HepG2 (cell line): ENCODE results near the gene XCL2. TPM values are rescaled to one million over a fixed set of nuclear protein-coding genes. Genes with fewer than 3 reads are reported as not detected.
"Not testable (repeated sequence)": the region's sequence is repeated elsewhere in the genome, so short reads cannot be mapped to it uniquely, and the experiment has no call there.

ENCODE experiments used
- ATAC-seq: fragments of 200-7000 bp; cut with Tn5 transposase; 3 replicates; pipeline ENCODE4 v1.9.1; 2020; ENCODE audit warnings: mild to moderate bottlenecking, moderate library complexity
- BruUV-seq: library from RNA; stranded (reverse); fragments of 400-500 nt; replicated peaks from 2 replicates; lab custom pipeline; 2021; lab: Mats Ljungman, UMichigan
- CTCF ChIA-PET: fragments of 300-600 bp; formaldehyde crosslinking; extraction: SDS; loops from one replicate; lab custom pipeline; 2021; ENCODE audit warnings: low total read pairs, inconsistent platforms, low intra/inter-chr PET ratio; lab: Yijun Ruan, JAX
- POLR2A ChIA-PET: fragments of 350-600 bp; sonication (Branson Sonifier 250); formaldehyde crosslinking; loops from one replicate; lab custom pipeline; 2020; ENCODE audit warnings: antibody characterized with exemption, inconsistent platforms; lab: Yijun Ruan, JAX
- DNase-seq: peaks from one replicate; pipeline ENCODE4 v3.0.0-alpha.2; 2015; ENCODE audit warnings: low spot score
- FAIRE-seq: peaks from 3 replicates; lab custom pipeline; 2011; peaks lifted over from hg19 to GRCh38; lab: Jason Lieb, UNC
- H2AFZ ChIP-seq: one replicate; pipeline ENCODE4 v1.6.1; 2011; ENCODE audit warnings: low read length, inconsistent platforms
- H3K27ac ChIP-seq: fragments of 300-600 bp; 3 replicates; pipeline ENCODE4 v1.8.0; 2011; ENCODE audit warnings: mixed run types, mild to moderate bottlenecking, mixed read lengths, low read length, inconsistent platforms; ENCODE audit not compliant: insufficient read depth; ENCODE audit errors: extremely low read length
- H3K27me3 ChIP-seq, 2 experiments: fragments of 200-600 bp in 1 of 2; 2 replicates in 1 of 2; 3 replicates in 1 of 2; pipeline versions ENCODE4 v1.6.0 to v1.8.0; 2011; ENCODE audit warnings: low read length in 2 of 2, mild to moderate bottlenecking in 2 of 2, moderate library complexity in 2 of 2, inconsistent platforms in 1 of 2; ENCODE audit not compliant: insufficient read depth in 2 of 2, control insufficient read depth in 1 of 2
- H3K36me3 ChIP-seq, 2 experiments: fragments of 200-600 bp in 1 of 2; replicated peaks in 1 of 2; 2 replicates in 1 of 2; 3 replicates in 1 of 2; pipeline versions ENCODE4 v1.5.1 to v1.8.0; 2011; ENCODE audit warnings: low read length in 2 of 2, inconsistent platforms in 1 of 2; ENCODE audit not compliant: insufficient read depth in 2 of 2, control insufficient read depth in 1 of 2
- H3K4me1 ChIP-seq: 2 replicates; pipeline ENCODE4 v1.5.1; 2012; ENCODE audit warnings: low read length, inconsistent platforms; ENCODE audit not compliant: insufficient read depth
- H3K4me2 ChIP-seq: 2 replicates; pipeline ENCODE4 v1.6.0; 2011; ENCODE audit warnings: low read depth, low read length, inconsistent platforms
- H3K4me3 ChIP-seq, 3 experiments: fragments of 200-600 bp in 1 of 3; sonication (generic), shearing (Covaris generic) in 1 of 3; replicated peaks in 1 of 3; 2 replicates each; pipeline ENCODE4 v1.5.1; 2011 to 2016; ENCODE audit warnings: low read length in 3 of 3, inconsistent platforms in 2 of 3, low read depth in 2 of 3, mild to moderate bottlenecking in 2 of 3, control low read depth in 1 of 3, mixed read lengths in 1 of 3; ENCODE audit not compliant: insufficient read depth in 1 of 3
- H3K79me2 ChIP-seq: one replicate; pipeline ENCODE4 v1.6.1; 2011; ENCODE audit warnings: low read length, inconsistent platforms; ENCODE audit not compliant: insufficient read depth
- H3K9ac ChIP-seq: 2 replicates; pipeline ENCODE4 v1.6.0; 2011; ENCODE audit warnings: mild to moderate bottlenecking, low read depth, low read length, inconsistent platforms; ENCODE audit not compliant: insufficient read depth
- H3K9me3 ChIP-seq: 2 replicates; pipeline ENCODE4 v1.5.1; 2012; ENCODE audit warnings: mild to moderate bottlenecking, low read length
- H4K20me1 ChIP-seq: 2 replicates; pipeline ENCODE4 v1.6.0; 2011; ENCODE audit warnings: inconsistent platforms, mild to moderate bottlenecking, low read length, moderate library complexity; ENCODE audit not compliant: insufficient read depth
- ELF3 ChIP-seq: IDR thresholded peaks from 2 replicates; pipeline ENCODE4 v1.6.1; 2016; ENCODE audit warnings: missing genetic modification reagents, missing compliant biosample characterization
- ERF ChIP-seq: IDR thresholded peaks from 2 replicates; pipeline ENCODE4 v1.6.1; 2018; ENCODE audit warnings: missing biosample characterization, missing genetic modification reagents
- HDAC2 ChIP-seq: sonication (generic); formaldehyde crosslinking; IDR thresholded peaks from 2 replicates; pipeline ENCODE4 v1.4.0; 2020; ENCODE audit warnings: missing genetic modification reagents
- KAT8 ChIP-seq: IDR thresholded peaks from 2 replicates; pipeline ENCODE4 v1.6.1; 2016; ENCODE audit warnings: missing genetic modification reagents, missing compliant biosample characterization
- MIXL1 ChIP-seq: IDR thresholded peaks from 2 replicates; pipeline ENCODE4 v1.6.1; 2016
- RCOR2 ChIP-seq: IDR thresholded peaks from 2 replicates; pipeline ENCODE4 v1.6.1; 2016; ENCODE audit warnings: missing biosample characterization, missing genetic modification reagents
- SMC3 ChIP-seq: IDR thresholded peaks from 2 replicates; pipeline ENCODE4 v1.6.1; 2011; ENCODE audit warnings: low read length, improper control_type of control experiment
- ZNF331 ChIP-seq: sonication (generic); formaldehyde crosslinking; IDR thresholded peaks from 2 replicates; pipeline ENCODE4 v1.4.0; 2020; ENCODE audit warnings: missing genetic modification reagents
- WGBS: methylation state at CpG from one replicate; pipeline ENCODE4 v1.1.6; 2017; ENCODE audit warnings: low lambda C conversion rate; 5-methylcytosine and 5-hydroxymethylcytosine counted together
- in situ Hi-C: cut with HindIII; loops from 2 replicates; pipeline ENCODE4 v1.10.0; 2017; ENCODE audit warnings: low pct_unique_long_range_greater_than_20kb; ENCODE audit not compliant: extremely low pct_ligation_motif_present
- intact Hi-C: fragments of 100-400 bp; cut with micrococcal nuclease; formaldehyde crosslinking; loops from one replicate; pipeline ENCODE4 v1.10.0; 2022; ENCODE audit not compliant: unreplicated experiment
- polyA plus RNA-seq, 8 experiments: library from polyadenylated mRNA; depleted of rRNA in 3 of 8; stranded (reverse) in 7 of 8; unstranded in 1 of 8; fragments of >200 nt; fragmentation: Illumina TruSeq in 4 of 8; extraction: Trizol in 4 of 8; gene quantifications; 2 replicates each; pipeline versions ENCODE4 v1.2.1 to v1.2.3, GENCODE V29; 2011 to 2016; ENCODE audit warnings: low read depth in 4 of 8, missing spikeins in 1 of 8, mixed read lengths in 1 of 8; ENCODE audit not compliant: insufficient read depth in 1 of 8
- total RNA-seq, 5 experiments: library from RNA; depleted of rRNA; stranded (reverse); fragments of >200 nt; fragmentation: Illumina TruSeq; extraction: Trizol; gene quantifications; 2 replicates each; pipeline ENCODE4 v1.2.3, GENCODE V29; 2016; ENCODE audit warnings: low read depth in 1 of 5
- TF ChIP-seq, protein P1 (sequence below): IDR thresholded peaks from 2 replicates; pipeline ENCODE4 v1.6.1; 2018; ENCODE audit warnings: missing genetic modification reagents
- TF ChIP-seq, protein P2 (sequence below): sonication (generic); formaldehyde crosslinking; IDR thresholded peaks from 2 replicates; pipeline ENCODE4 v1.5.0; 2020; ENCODE audit warnings: missing genetic modification reagents
- TF ChIP-seq, protein P3 (sequence below): IDR thresholded peaks from 2 replicates; pipeline ENCODE4 v1.6.1; 2012; ENCODE audit warnings: low read depth, low read length, improper control_type of control experiment

Gene XCL2
- total and polyA plus RNA-seq, 2 of the 13 experiments (the other 11 are each of a cell fraction or from before 2014, with no cell fraction given), result 0.50 TPM; not detected in 1

DNA sequence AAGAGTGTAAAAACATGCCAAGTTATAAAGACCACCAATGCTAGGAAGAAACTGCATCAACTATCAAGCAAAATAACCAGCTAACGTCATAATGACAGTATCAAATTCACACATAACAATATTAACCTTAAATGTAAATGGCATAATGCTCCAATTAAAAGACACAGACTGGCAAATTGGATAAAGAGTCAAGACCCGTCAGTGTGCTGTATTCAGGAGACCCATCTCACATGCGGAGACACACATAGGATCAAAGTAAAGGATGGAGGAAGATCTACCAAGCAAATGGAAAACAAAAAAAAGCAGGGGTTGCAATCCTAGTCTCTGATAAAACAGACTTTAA lies 2.7 kb upstream of the XCL2 start:
- H3K4me1 ChIP-seq, result peaks cover 11% of the 10 kb centered on the region
- H3K27ac ChIP-seq, H3K4me2 ChIP-seq, H3K36me3 ChIP-seq, H3K4me3 ChIP-seq, DNase-seq, H4K20me1 ChIP-seq, H3K9me3 ChIP-seq, H3K79me2 ChIP-seq, intact Hi-C loops, H2AFZ ChIP-seq, BruUV-seq, FAIRE-seq, ATAC-seq, H3K9ac ChIP-seq, POLR2A ChIA-PET, H3K27me3 ChIP-seq, in situ Hi-C loops: not testable (repeated sequence)
- WGBS, result 90% methylated on average over 3 of the region's 3 CpGs
- CTCF ChIA-PET, result interaction anchor here (0.7 to 1.2 kb wide), 3 partner anchors 29 to 203 kb away, joined by 5 to 11 read pairs (median 5); no protein-coding TSS in a partner anchor

- FAIRE-seq, result peak; percentile 92
- intact Hi-C loops, H3K9me3 ChIP-seq, H3K79me2 ChIP-seq, POLR2A ChIA-PET, BruUV-seq, H2AFZ ChIP-seq, H3K4me1 ChIP-seq, H3K4me3 ChIP-seq, in situ Hi-C loops, H3K27me3 ChIP-seq, H3K27ac ChIP-seq, H3K4me2 ChIP-seq, H3K36me3 ChIP-seq, H4K20me1 ChIP-seq, H3K9ac ChIP-seq: not testable (repeated sequence)
- WGBS, result 43% methylated on average over 7 of the region's 7 CpGs
- peak; percentile 85 for ATAC-seq
- CTCF ChIA-PET, result interaction anchor here (0.7 to 1.2 kb wide), 3 partner anchors 29 to 203 kb away, joined by 5 to 11 read pairs (median 5); no protein-coding TSS in a partner anchor
- peak; percentile 65 for DNase-seq
- TF ChIP-seq, protein P1, sequence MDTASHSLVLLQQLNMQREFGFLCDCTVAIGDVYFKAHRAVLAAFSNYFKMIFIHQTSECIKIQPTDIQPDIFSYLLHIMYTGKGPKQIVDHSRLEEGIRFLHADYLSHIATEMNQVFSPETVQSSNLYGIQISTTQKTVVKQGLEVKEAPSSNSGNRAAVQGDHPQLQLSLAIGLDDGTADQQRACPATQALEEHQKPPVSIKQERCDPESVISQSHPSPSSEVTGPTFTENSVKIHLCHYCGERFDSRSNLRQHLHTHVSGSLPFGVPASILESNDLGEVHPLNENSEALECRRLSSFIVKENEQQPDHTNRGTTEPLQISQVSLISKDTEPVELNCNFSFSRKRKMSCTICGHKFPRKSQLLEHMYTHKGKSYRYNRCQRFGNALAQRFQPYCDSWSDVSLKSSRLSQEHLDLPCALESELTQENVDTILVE (CRISPR knock-in tag), result 0 out of 2 replicates have a peak, but pooled peaks have one; percentile 22
- TF ChIP-seq ZNF331 (CRISPR knock-in tag) (peak; percentile 65; the same call in 1 of the 2 replicates), HDAC2 (CRISPR knock-in tag) (0 out of 2 replicates have a peak, but pooled peaks have one; percentile 29), ELF3 (CRISPR knock-in tag) (0 out of 2 replicates have a peak, but pooled peaks have one; percentile 36), RCOR2 (CRISPR knock-in tag) (0 out of 2 replicates have a peak, but pooled peaks have one; percentile 38), SMC3 (peak; percentile 78), KAT8 (CRISPR knock-in tag) (peak; percentile 39; the same call in 1 of the 2 replicates), MIXL1 (peak; percentile 76), ERF (CRISPR knock-in tag) (0 out of 2 replicates have a peak, but pooled peaks have one; percentile 57)
- TF ChIP-seq, protein P2, sequence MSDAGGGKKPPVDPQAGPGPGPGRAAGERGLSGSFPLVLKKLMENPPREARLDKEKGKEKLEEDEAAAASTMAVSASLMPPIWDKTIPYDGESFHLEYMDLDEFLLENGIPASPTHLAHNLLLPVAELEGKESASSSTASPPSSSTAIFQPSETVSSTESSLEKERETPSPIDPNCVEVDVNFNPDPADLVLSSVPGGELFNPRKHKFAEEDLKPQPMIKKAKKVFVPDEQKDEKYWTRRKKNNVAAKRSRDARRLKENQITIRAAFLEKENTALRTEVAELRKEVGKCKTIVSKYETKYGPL, result peak; percentile 90
- TF ChIP-seq, protein P3, sequence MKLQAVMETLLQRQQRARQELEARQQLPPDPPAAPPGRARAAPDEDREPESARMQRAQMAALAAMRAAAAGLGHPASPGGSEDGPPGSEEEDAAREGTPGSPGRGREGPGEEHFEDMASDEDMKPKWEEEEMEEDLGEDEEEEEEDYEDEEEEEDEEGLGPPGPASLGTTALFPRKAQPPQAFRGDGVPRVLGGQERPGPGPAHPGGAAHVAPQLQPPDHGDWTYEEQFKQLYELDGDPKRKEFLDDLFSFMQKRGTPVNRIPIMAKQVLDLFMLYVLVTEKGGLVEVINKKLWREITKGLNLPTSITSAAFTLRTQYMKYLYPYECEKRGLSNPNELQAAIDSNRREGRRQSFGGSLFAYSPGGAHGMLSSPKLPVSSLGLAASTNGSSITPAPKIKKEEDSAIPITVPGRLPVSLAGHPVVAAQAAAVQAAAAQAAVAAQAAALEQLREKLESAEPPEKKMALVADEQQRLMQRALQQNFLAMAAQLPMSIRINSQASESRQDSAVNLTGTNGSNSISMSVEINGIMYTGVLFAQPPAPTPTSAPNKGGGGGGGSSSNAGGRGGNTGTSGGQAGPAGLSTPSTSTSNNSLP, result 0 out of 2 replicates have a peak, but pooled peaks have one; percentile 16
Measured at GRCh38 chr1:168545678-168546552, 2.1 kb upstream of the XCL2 start.
